WTC11 (cell line): ENCODE data around the gene NCK1. TPM values are rescaled to one million over a fixed set of nuclear protein-coding genes. Genes with fewer than 3 reads are reported as not detected.

Source experiments
- ATF1 ChIP-seq: sonication (generic); formaldehyde crosslinking; IDR thresholded peaks from 2 replicates; pipeline ENCODE4 v1.8.1; 2023; ENCODE audit warnings: mild to moderate bottlenecking, moderate library complexity, missing genetic modification reagents
- CDX4 ChIP-seq: fragments of 250-450 bp; sonication (Bioruptor Pico); IDR thresholded peaks from 2 replicates; pipeline ENCODE4 v1.9.0; 2021; ENCODE audit warnings: moderate library complexity, mild to moderate bottlenecking, inconsistent platforms, borderline replicate concordance
- CREM ChIP-seq: sonication (generic); formaldehyde crosslinking; IDR thresholded peaks from 2 replicates; pipeline ENCODE4 v1.8.1; 2022; ENCODE audit warnings: mild to moderate bottlenecking, missing genetic modification reagents, moderate library complexity
- FOXP1 ChIP-seq: sonication (generic); formaldehyde crosslinking; IDR thresholded peaks from 2 replicates; pipeline ENCODE4 v1.8.0; 2022; ENCODE audit warnings: missing genetic modification reagents, mild to moderate bottlenecking, moderate library complexity, borderline replicate concordance
- HMGXB4 ChIP-seq: sonication (generic); formaldehyde crosslinking; IDR thresholded peaks from 2 replicates; pipeline ENCODE4 v1.8.1; 2023; ENCODE audit warnings: mild to moderate bottlenecking, moderate library complexity, missing genetic modification reagents
- NR1H2 ChIP-seq: sonication (generic); formaldehyde crosslinking; IDR thresholded peaks from 2 replicates; pipeline ENCODE4 v1.9.0; 2021; ENCODE audit warnings: mild to moderate bottlenecking, moderate library complexity, missing genetic modification reagents
- NR2C2 ChIP-seq: sonication (generic); formaldehyde crosslinking; IDR thresholded peaks from 2 replicates; pipeline ENCODE4 v1.8.0; 2022; ENCODE audit warnings: mild to moderate bottlenecking, missing genetic modification reagents
- RELA ChIP-seq: sonication (generic); formaldehyde crosslinking; IDR thresholded peaks from 2 replicates; pipeline ENCODE4 v1.8.1; 2022; ENCODE audit warnings: missing genetic modification reagents, mild to moderate bottlenecking, borderline replicate concordance
- RORB ChIP-seq: fragments of 250-450 bp; sonication (Bioruptor Pico); IDR thresholded peaks from 2 replicates; pipeline ENCODE4 v1.9.0; 2021; ENCODE audit warnings: mild to moderate bottlenecking
- TCF7 ChIP-seq: sonication (generic); formaldehyde crosslinking; IDR thresholded peaks from 2 replicates; pipeline ENCODE4 v1.8.0; 2022; ENCODE audit warnings: mild to moderate bottlenecking, low read depth, missing genetic modification reagents, moderate library complexity
- ZBTB21 ChIP-seq: sonication (generic); formaldehyde crosslinking; IDR thresholded peaks from 2 replicates; pipeline ENCODE4 v1.8.1; 2023; ENCODE audit warnings: mild to moderate bottlenecking, missing genetic modification reagents, borderline replicate concordance
- ZNF219 ChIP-seq: sonication (generic); formaldehyde crosslinking; IDR thresholded peaks from 2 replicates; pipeline ENCODE4 v1.8.0; 2023; ENCODE audit warnings: missing genetic modification reagents, mild to moderate bottlenecking, borderline replicate concordance
- ZNF425 ChIP-seq: fragments of 250-450 bp; sonication (Bioruptor Pico); conservative IDR thresholded peaks from 2 replicates; pipeline ENCODE4 v1.9.0; 2021; ENCODE audit warnings: mild to moderate bottlenecking
- total RNA-seq: library from RNA; stranded (reverse); gene quantifications from 3 replicates; pipeline ENCODE4 v1.2.3, GENCODE V29; 2021
- TF ChIP-seq, protein P1 (sequence below): fragments of 250-450 bp; sonication (Bioruptor Pico); IDR thresholded peaks from 2 replicates; pipeline ENCODE4 v1.9.0; 2021; ENCODE audit warnings: mild to moderate bottlenecking, borderline replicate concordance
- TF ChIP-seq, protein P2 (sequence below): sonication (generic); formaldehyde crosslinking; IDR thresholded peaks from 2 replicates; pipeline ENCODE4 v1.8.0; 2022; ENCODE audit warnings: missing genetic modification reagents
- TF ChIP-seq, protein P3 (sequence below): sonication (generic); formaldehyde crosslinking; IDR thresholded peaks from 2 replicates; pipeline ENCODE4 v1.8.0; 2023; ENCODE audit warnings: missing genetic modification reagents
- TF ChIP-seq, protein P4 (sequence below): sonication (generic); formaldehyde crosslinking; IDR thresholded peaks from 2 replicates; pipeline ENCODE4 v1.8.1; 2022; ENCODE audit warnings: missing genetic modification reagents, borderline replicate concordance
- TF ChIP-seq, protein P5 (sequence below): sonication (generic); formaldehyde crosslinking; conservative IDR thresholded peaks from 2 replicates; pipeline ENCODE4 v1.8.1; 2023; ENCODE audit warnings: mild to moderate bottlenecking, low read depth, missing genetic modification reagents, moderate library complexity

The NCK1 gene
- total RNA-seq, 1 experiment from 2014 or later, result 28.9 TPM

GRCh38 chr3:136861890-136862616 is at the start of gene NCK1 (continued):
- TF ChIP-seq, protein P1, sequence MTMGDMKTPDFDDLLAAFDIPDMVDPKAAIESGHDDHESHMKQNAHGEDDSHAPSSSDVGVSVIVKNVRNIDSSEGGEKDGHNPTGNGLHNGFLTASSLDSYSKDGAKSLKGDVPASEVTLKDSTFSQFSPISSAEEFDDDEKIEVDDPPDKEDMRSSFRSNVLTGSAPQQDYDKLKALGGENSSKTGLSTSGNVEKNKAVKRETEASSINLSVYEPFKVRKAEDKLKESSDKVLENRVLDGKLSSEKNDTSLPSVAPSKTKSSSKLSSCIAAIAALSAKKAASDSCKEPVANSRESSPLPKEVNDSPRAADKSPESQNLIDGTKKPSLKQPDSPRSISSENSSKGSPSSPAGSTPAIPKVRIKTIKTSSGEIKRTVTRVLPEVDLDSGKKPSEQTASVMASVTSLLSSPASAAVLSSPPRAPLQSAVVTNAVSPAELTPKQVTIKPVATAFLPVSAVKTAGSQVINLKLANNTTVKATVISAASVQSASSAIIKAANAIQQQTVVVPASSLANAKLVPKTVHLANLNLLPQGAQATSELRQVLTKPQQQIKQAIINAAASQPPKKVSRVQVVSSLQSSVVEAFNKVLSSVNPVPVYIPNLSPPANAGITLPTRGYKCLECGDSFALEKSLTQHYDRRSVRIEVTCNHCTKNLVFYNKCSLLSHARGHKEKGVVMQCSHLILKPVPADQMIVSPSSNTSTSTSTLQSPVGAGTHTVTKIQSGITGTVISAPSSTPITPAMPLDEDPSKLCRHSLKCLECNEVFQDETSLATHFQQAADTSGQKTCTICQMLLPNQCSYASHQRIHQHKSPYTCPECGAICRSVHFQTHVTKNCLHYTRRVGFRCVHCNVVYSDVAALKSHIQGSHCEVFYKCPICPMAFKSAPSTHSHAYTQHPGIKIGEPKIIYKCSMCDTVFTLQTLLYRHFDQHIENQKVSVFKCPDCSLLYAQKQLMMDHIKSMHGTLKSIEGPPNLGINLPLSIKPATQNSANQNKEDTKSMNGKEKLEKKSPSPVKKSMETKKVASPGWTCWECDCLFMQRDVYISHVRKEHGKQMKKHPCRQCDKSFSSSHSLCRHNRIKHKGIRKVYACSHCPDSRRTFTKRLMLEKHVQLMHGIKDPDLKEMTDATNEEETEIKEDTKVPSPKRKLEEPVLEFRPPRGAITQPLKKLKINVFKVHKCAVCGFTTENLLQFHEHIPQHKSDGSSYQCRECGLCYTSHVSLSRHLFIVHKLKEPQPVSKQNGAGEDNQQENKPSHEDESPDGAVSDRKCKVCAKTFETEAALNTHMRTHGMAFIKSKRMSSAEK (CRISPR knock-in tag), result no peak
- TF ChIP-seq, protein P2, sequence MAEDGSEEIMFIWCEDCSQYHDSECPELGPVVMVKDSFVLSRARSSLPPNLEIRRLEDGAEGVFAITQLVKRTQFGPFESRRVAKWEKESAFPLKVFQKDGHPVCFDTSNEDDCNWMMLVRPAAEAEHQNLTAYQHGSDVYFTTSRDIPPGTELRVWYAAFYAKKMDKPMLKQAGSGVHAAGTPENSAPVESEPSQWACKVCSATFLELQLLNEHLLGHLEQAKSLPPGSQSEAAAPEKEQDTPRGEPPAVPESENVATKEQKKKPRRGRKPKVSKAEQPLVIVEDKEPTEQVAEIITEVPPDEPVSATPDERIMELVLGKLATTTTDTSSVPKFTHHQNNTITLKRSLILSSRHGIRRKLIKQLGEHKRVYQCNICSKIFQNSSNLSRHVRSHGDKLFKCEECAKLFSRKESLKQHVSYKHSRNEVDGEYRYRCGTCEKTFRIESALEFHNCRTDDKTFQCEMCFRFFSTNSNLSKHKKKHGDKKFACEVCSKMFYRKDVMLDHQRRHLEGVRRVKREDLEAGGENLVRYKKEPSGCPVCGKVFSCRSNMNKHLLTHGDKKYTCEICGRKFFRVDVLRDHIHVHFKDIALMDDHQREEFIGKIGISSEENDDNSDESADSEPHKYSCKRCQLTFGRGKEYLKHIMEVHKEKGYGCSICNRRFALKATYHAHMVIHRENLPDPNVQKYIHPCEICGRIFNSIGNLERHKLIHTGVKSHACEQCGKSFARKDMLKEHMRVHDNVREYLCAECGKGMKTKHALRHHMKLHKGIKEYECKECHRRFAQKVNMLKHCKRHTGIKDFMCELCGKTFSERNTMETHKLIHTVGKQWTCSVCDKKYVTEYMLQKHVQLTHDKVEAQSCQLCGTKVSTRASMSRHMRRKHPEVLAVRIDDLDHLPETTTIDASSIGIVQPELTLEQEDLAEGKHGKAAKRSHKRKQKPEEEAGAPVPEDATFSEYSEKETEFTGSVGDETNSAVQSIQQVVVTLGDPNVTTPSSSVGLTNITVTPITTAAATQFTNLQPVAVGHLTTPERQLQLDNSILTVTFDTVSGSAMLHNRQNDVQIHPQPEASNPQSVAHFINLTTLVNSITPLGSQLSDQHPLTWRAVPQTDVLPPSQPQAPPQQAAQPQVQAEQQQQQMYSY (CRISPR knock-in tag), result 0 out of 2 replicates have a peak, but pooled peaks have one; percentile 23
- TF ChIP-seq HMGXB4 (CRISPR knock-in tag) (peak; percentile 88), FOXP1 (peak; percentile 61), ZNF425 (CRISPR knock-in tag) (no peak), CREM (CRISPR knock-in tag) (no peak; the same call in none of the 2 replicates), NR1H2 (no peak), RELA (CRISPR knock-in tag) (peak; percentile 85; the same call in 1 of the 2 replicates), TCF7 (no peak), RORB (CRISPR knock-in tag) (no peak), CDX4 (CRISPR knock-in tag) (no peak), ATF1 (CRISPR knock-in tag) (0 out of 2 replicates have a peak, but pooled peaks have one; percentile 23), ZNF219 (CRISPR knock-in tag) (0 out of 2 replicates have a peak, but pooled peaks have one; percentile 55), ZBTB21 (0 out of 2 replicates have a peak, but pooled peaks have one; percentile 65), NR2C2 (CRISPR knock-in tag) (no peak)
- TF ChIP-seq, protein P3, sequence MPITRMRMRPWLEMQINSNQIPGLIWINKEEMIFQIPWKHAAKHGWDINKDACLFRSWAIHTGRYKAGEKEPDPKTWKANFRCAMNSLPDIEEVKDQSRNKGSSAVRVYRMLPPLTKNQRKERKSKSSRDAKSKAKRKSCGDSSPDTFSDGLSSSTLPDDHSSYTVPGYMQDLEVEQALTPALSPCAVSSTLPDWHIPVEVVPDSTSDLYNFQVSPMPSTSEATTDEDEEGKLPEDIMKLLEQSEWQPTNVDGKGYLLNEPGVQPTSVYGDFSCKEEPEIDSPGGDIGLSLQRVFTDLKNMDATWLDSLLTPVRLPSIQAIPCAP (CRISPR knock-in tag), result 0 out of 2 replicates have a peak, but pooled peaks have one; percentile 25
- TF ChIP-seq, protein P4, sequence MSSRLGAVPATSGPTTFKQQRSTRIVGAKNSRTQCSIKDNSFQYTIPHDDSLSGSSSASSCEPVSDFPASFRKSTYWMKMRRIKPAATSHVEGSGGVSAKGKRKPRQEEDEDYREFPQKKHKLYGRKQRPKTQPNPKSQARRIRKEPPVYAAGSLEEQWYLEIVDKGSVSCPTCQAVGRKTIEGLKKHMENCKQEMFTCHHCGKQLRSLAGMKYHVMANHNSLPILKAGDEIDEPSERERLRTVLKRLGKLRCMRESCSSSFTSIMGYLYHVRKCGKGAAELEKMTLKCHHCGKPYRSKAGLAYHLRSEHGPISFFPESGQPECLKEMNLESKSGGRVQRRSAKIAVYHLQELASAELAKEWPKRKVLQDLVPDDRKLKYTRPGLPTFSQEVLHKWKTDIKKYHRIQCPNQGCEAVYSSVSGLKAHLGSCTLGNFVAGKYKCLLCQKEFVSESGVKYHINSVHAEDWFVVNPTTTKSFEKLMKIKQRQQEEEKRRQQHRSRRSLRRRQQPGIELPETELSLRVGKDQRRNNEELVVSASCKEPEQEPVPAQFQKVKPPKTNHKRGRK (CRISPR knock-in tag), result no peak
- TF ChIP-seq, protein P5, sequence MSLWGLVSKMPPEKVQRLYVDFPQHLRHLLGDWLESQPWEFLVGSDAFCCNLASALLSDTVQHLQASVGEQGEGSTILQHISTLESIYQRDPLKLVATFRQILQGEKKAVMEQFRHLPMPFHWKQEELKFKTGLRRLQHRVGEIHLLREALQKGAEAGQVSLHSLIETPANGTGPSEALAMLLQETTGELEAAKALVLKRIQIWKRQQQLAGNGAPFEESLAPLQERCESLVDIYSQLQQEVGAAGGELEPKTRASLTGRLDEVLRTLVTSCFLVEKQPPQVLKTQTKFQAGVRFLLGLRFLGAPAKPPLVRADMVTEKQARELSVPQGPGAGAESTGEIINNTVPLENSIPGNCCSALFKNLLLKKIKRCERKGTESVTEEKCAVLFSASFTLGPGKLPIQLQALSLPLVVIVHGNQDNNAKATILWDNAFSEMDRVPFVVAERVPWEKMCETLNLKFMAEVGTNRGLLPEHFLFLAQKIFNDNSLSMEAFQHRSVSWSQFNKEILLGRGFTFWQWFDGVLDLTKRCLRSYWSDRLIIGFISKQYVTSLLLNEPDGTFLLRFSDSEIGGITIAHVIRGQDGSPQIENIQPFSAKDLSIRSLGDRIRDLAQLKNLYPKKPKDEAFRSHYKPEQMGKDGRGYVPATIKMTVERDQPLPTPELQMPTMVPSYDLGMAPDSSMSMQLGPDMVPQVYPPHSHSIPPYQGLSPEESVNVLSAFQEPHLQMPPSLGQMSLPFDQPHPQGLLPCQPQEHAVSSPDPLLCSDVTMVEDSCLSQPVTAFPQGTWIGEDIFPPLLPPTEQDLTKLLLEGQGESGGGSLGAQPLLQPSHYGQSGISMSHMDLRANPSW (CRISPR knock-in tag), result no peak
